ENCODE results near the gene RAET1E. TPM values are rescaled to one million over a fixed set of nuclear protein-coding genes. Genes with fewer than 3 reads are reported as not detected.
"Not testable (repeated sequence)": the region's sequence is repeated elsewhere in the genome, so short reads cannot be mapped to it uniquely, and the experiment has no call there.

RAET1E gene
- 2.8 and 5.7 TPM in 2 replicates for total RNA-seq (2014; rRNA removed; shearing (Covaris generic); ENCODE audit: low replicate concordance)

GRCh38 chr6:149897855-149898744, at the start of gene RAET1E:
Gene RAET1E, minus strand, starts transcription at chr6:149898113. Its CDS starts 7,212 bp downstream, at chr6:149890901.
- no peaks in the 10 kb centered on the region for H3K36me3 ChIP-seq
- H3K4me3 ChIP-seq, result peak within 1 kb of the TSS; percentile 35
- no peak for DNase-seq
- no peaks in the 10 kb centered on the region for H3K27me3 ChIP-seq
- no peaks in the 10 kb centered on the region for H3K9me3 ChIP-seq

GRCh38 chr6:149947533-149947932, 49.6 kb upstream of the RAET1E start:
- H3K4me3 ChIP-seq, DNase-seq, H3K9me3 ChIP-seq, H3K36me3 ChIP-seq, H3K27me3 ChIP-seq: not testable (repeated sequence)

GRCh38 chr6:149946631-149947030, 48.7 kb upstream of the RAET1E start:
- not testable (repeated sequence) for H3K4me3 ChIP-seq, H3K36me3 ChIP-seq, DNase-seq, H3K27me3 ChIP-seq, H3K9me3 ChIP-seq

DNA sequence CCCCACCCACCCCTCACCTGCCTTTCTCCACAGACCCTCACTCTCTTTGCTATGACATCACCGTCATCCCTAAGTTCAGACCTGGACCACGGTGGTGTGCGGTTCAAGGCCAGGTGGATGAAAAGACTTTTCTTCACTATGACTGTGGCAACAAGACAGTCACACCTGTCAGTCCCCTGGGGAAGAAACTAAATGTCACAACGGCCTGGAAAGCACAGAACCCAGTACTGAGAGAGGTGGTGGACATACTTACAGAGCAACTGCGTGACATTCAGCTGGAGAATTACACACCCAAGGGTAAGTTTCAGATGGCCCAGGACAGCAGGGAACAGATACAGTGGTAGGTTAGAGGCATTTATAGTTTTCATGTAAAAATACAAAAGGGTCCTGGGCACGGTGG, 47.4 kb upstream of the RAET1E start:
- DNase-seq, H3K36me3 ChIP-seq, H3K4me3 ChIP-seq, H3K27me3 ChIP-seq, H3K9me3 ChIP-seq: not testable (repeated sequence)

- not testable (repeated sequence) for H3K4me3 ChIP-seq, DNase-seq, H3K27me3 ChIP-seq, H3K36me3 ChIP-seq, H3K9me3 ChIP-seq
Measured at GRCh38 chr6:149943321-149943720, 45.4 kb upstream of the RAET1E start.

DNA sequence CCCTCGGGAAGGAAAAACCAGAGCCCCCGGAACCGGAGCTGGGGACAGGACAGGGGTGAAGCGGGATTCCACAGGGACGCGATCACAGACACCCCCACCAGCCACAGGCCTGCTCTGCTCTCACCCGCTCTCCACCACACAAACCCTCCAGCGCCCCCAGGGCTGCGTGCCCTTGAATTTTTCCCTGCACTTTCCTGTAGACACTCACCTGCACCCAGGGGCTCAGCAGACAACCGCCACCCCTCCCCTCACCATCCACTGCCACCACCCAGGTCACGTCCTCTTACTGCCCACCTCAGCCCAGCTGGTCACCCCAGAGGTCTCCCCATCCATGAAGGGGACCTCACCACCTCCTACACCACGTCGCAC, 44.5 kb upstream of the RAET1E start:
- Histone ChIP-seq H3K9me3 (no peaks in the 10 kb centered on the region), H3K36me3 (no peaks in the 10 kb centered on the region), H3K27me3 (peaks cover 7% of the 10 kb centered on the region; the same call in 1 of the 2 replicates), H3K4me3 (peak overlapping the region; percentile 66)
- no peak for DNase-seq

- Histone ChIP-seq H3K27me3 (peaks cover 7% of the 10 kb centered on the region; the same call in 1 of the 2 replicates), H3K9me3 (no peaks in the 10 kb centered on the region), H3K4me3 (peak within 1 kb of the TSS; percentile 66), H3K36me3 (no peaks in the 10 kb centered on the region)
- DNase-seq, result peak; percentile 94
Measured at GRCh38 chr6:149941583-149942460, 43.9 kb upstream of the RAET1E start, which contains the start of gene ULBP2. Gene ULBP2, plus strand, starts transcription at chr6:149942014. Its CDS starts 59 bp downstream, at chr6:149942073.

- Histone ChIP-seq H3K27me3 (peaks cover 7% of the 10 kb centered on the region; the same call in 1 of the 2 replicates), H3K4me3 (no peak overlapping the region; the same call in 1 of the 2 replicates), H3K36me3 (no peaks in the 10 kb centered on the region), H3K9me3 (no peaks in the 10 kb centered on the region)
- no peak for DNase-seq
Measured at GRCh38 chr6:149940672-149940982, 42.7 kb upstream of the RAET1E start.

- H3K4me3 ChIP-seq, result no peak overlapping the region
- H3K27me3 ChIP-seq, result peaks cover 7% of the 10 kb centered on the region; the same call in 1 of the 2 replicates
- no peak for DNase-seq
- no peaks in the 10 kb centered on the region for H3K9me3 ChIP-seq
- no peaks in the 10 kb centered on the region for H3K36me3 ChIP-seq
Measured at GRCh38 chr6:149939909-149940671, 42.2 kb upstream of the RAET1E start.

DNA sequence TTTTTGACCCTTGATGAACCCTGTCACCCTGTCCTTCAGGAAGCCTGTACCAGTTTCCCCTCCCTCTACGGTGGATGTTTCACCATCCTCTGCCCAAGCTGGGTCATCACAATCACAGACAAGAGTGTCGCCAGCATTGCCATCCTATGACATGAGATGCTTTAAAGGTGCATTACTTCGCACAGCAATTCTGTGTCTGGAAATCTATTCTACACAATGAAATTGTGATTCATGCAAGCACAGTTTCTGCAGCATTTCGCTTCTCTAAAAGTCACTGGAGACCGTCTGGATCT, 41.4 kb upstream of the RAET1E start:
- H3K27me3 ChIP-seq, result peaks cover 7% of the 10 kb centered on the region; the same call in 1 of the 2 replicates
- H3K36me3 ChIP-seq, result no peaks in the 10 kb centered on the region
- H3K4me3 ChIP-seq, result no peak overlapping the region
- DNase-seq, result no peak
- no peaks in the 10 kb centered on the region for H3K9me3 ChIP-seq

- no peak for DNase-seq
- no peaks in the 10 kb centered on the region for H3K9me3 ChIP-seq
- H3K27me3 ChIP-seq, result peaks cover 7% of the 10 kb centered on the region; the same call in 1 of the 2 replicates
- peak overlapping the region; percentile 33 for H3K4me3 ChIP-seq
- H3K36me3 ChIP-seq, result no peaks in the 10 kb centered on the region
Measured at GRCh38 chr6:149938571-149939355, 40.9 kb upstream of the RAET1E start.

DNA sequence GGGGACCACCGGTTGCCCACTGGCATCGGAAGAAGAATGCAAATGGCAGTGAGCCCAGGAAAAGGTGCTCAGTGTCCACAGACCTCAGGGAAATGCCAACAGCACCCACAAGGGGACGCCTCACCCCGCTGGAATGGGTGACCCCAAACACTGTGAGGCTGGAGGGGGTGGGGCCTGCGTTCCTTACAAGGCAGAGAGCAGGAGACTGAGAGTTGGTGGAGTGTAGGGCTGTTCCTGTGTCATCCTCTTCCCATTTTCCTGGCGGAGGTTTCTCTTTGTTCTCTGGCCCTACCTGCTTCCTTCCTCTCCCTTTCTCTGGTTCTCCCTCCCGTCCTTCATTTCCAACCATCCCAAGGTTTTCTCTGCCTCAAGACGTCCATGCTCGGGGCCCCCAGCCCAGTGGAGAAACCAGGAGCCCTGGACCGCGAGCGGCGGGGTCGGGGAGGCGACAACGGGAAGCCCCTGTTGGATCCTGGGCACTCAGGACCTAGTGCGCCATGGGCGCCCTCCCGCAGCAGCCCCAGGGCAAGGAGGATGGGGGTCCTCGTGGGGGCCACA, 40.2 kb upstream of the RAET1E start:
- DNase-seq, H3K36me3 ChIP-seq, H3K9me3 ChIP-seq, H3K27me3 ChIP-seq: not testable (repeated sequence)
- H3K4me3 ChIP-seq, result peak overlapping the region; percentile 33

GRCh38 chr6:149936743-149937142, 38.8 kb upstream of the RAET1E start:
- DNase-seq, result no peak
- Histone ChIP-seq H3K4me3 (no peak overlapping the region), H3K36me3 (no peaks in the 10 kb centered on the region), H3K27me3 (peaks cover 9% of the 10 kb centered on the region; the same call in 1 of the 2 replicates), H3K9me3 (no peaks in the 10 kb centered on the region)

- DNase-seq, result no peak
- Histone ChIP-seq H3K4me3 (no peak overlapping the region), H3K36me3 (no peaks in the 10 kb centered on the region), H3K27me3 (peaks cover 9% of the 10 kb centered on the region; the same call in 1 of the 2 replicates), H3K9me3 (no peaks in the 10 kb centered on the region)
Measured at GRCh38 chr6:149935668-149936067, 37.8 kb upstream of the RAET1E start.

GRCh38 chr6:149935246-149935645, 37.3 kb upstream of the RAET1E start:
- no peaks in the 10 kb centered on the region for H3K9me3 ChIP-seq
- no peak for DNase-seq
- H3K36me3 ChIP-seq, result no peaks in the 10 kb centered on the region
- H3K4me3 ChIP-seq, result no peak overlapping the region
- peaks cover 10% of the 10 kb centered on the region for H3K27me3 ChIP-seq

Measured in MG63 (cell line).